Smooth muscle cell (in vitro differentiated cells): Measurements from ENCODE around the gene STK25. TPM values are rescaled to one million over a fixed set of nuclear protein-coding genes. Genes with fewer than 3 reads are reported as not detected.

ENCODE experiments used
- DNase-seq: peaks from one replicate; lab custom pipeline; 2025; ENCODE audit not compliant: unreplicated experiment; lab: John Stamatoyannopoulos, UW
- H2AFZ ChIP-seq: fragments of 200-600 bp; sonication (generic); 2 replicates; pipeline ENCODE4 v1.6.0; 2016; ENCODE audit warnings: antibody characterized with exemption, low read depth, mild to moderate bottlenecking
- H3F3A ChIP-seq: fragments of 200-600 bp; sonication (generic); 2 replicates; pipeline ENCODE4 v1.6.0; 2017; ENCODE audit warnings: antibody characterized with exemption, low read depth
- H3K27ac ChIP-seq: fragments of 200-600 bp; sonication (generic); 2 replicates; pipeline ENCODE4 v1.5.1; 2016; ENCODE audit warnings: low read depth, mild to moderate bottlenecking
- H3K27me3 ChIP-seq: fragments of 200-600 bp; sonication (generic); 2 replicates; pipeline ENCODE4 v1.6.1; 2016; ENCODE audit warnings: low read depth, mild to moderate bottlenecking
- H3K36me3 ChIP-seq: fragments of 200-600 bp; sonication (generic); 2 replicates; pipeline ENCODE4 v1.5.1; 2016; ENCODE audit warnings: low read depth
- H3K4me1 ChIP-seq: fragments of 200-600 bp; sonication (generic); 2 replicates; pipeline ENCODE4 v1.5.1; 2016; ENCODE audit warnings: low read depth
- H3K4me2 ChIP-seq: fragments of 200-600 bp; sonication (generic); 2 replicates; pipeline ENCODE4 v1.6.0; 2016; ENCODE audit warnings: mild to moderate bottlenecking
- H3K4me3 ChIP-seq: fragments of 200-600 bp; sonication (generic); 2 replicates; pipeline ENCODE4 v1.5.1; 2016; ENCODE audit warnings: mild to moderate bottlenecking
- H3K79me2 ChIP-seq: fragments of 200-600 bp; sonication (generic); 2 replicates; pipeline ENCODE4 v1.6.0; 2016; ENCODE audit warnings: low read depth, mild to moderate bottlenecking
- H3K9ac ChIP-seq: fragments of 200-600 bp; sonication (generic); 2 replicates; pipeline ENCODE4 v1.6.0; 2016; ENCODE audit warnings: low read depth
- H3K9me3 ChIP-seq: fragments of 200-600 bp; sonication (generic); replicated peaks from 2 replicates; pipeline ENCODE4 v1.5.1; 2016; ENCODE audit warnings: low read depth
- H4K20me1 ChIP-seq: fragments of 200-600 bp; sonication (generic); 2 replicates; pipeline ENCODE4 v1.6.0; 2016; ENCODE audit warnings: low read depth
- CTCF ChIP-seq: fragments of 200-600 bp; sonication (generic); IDR thresholded peaks from 2 replicates; pipeline ENCODE4 v1.5.1; 2017; ENCODE audit warnings: borderline replicate concordance, mild to moderate bottlenecking, antibody characterized with exemption; ENCODE audit not compliant: insufficient read depth, poor library complexity, severe bottlenecking
- WGBS: methylation state at CpG from one replicate; pipeline ENCODE4 v1.1.7; 2016; ENCODE audit warnings: low lambda C conversion rate; 5-methylcytosine and 5-hydroxymethylcytosine counted together
- polyA plus RNA-seq: library from polyadenylated mRNA; unstranded; fragments of >200 nt; fragmentation: Nextera tagmentation; extraction: Ambion mirVana; gene quantifications from 2 replicates; pipeline ENCODE4 v1.2.1, GENCODE V29; 2016
- total RNA-seq: library from RNA; depleted of rRNA; stranded (reverse); fragments of >200 nt; gene quantifications from 2 replicates; pipeline ENCODE4 v1.2.3, GENCODE V29; 2014

Gene STK25
- total and polyA plus RNA-seq, 2 experiments from 2014 or later: 200 to 212 TPM

- Histone ChIP-seq H4K20me1 (no peaks in the 10 kb centered on the region), H3K4me1 (no peaks in the 10 kb centered on the region), H3K9ac (no peak overlapping the region), H3K27me3 (no peaks in the 10 kb centered on the region), H2AFZ (no peak overlapping the region), H3F3A (no peaks in the 10 kb centered on the region), H3K27ac (no peak overlapping the region), H3K4me2 (no peak overlapping the region), H3K4me3 (no peak overlapping the region), H3K36me3 (no peaks in the 10 kb centered on the region), H3K79me2 (no peaks in the 10 kb centered on the region), H3K9me3 (no peaks in the 10 kb centered on the region)
- no peak for DNase-seq
- TF ChIP-seq CTCF: no peak
- whole genome bisulfite sequencing: 92% methylated on average over 3 of the region's 3 CpGs
Observed at GRCh38 chr2:241473399-241473798, 35.0 kb downstream of the STK25 start.

GRCh38 chr2:241469746-241470145, 38.6 kb downstream of the STK25 start:
- Histone ChIP-seq H4K20me1 (no peaks in the 10 kb centered on the region), H3K36me3 (no peaks in the 10 kb centered on the region), H3K27me3 (no peaks in the 10 kb centered on the region), H3K79me2 (no peaks in the 10 kb centered on the region), H3K9ac (no peak overlapping the region), H3K4me3 (no peak overlapping the region), H3K27ac (no peak overlapping the region), H3K4me2 (no peak overlapping the region), H2AFZ (no peak overlapping the region), H3K4me1 (no peaks in the 10 kb centered on the region), H3F3A (no peaks in the 10 kb centered on the region), H3K9me3 (no peaks in the 10 kb centered on the region)
- TF ChIP-seq CTCF: no peak
- WGBS: 92% methylated on average over 2 of the region's 2 CpGs
- DNase-seq: no peak

GRCh38 chr2:241468476-241468781, 40.0 kb downstream of the STK25 start:
- Histone ChIP-seq H3K9ac (no peak overlapping the region), H3K79me2 (no peaks in the 10 kb centered on the region), H3K36me3 (no peaks in the 10 kb centered on the region), H4K20me1 (no peaks in the 10 kb centered on the region), H3F3A (no peaks in the 10 kb centered on the region), H3K27ac (no peak overlapping the region), H2AFZ (no peak overlapping the region), H3K27me3 (no peaks in the 10 kb centered on the region), H3K4me3 (no peak overlapping the region), H3K9me3 (no peaks in the 10 kb centered on the region), H3K4me1 (no peaks in the 10 kb centered on the region), H3K4me2 (no peak overlapping the region)
- no peak for DNase-seq
- 91% methylated on average over 2 of the region's 2 CpGs for WGBS
- no peak for TF ChIP-seq CTCF

- 96% methylated on average over 23 of the region's 23 CpGs for WGBS
- Histone ChIP-seq H3K4me3 (no peak overlapping the region), H2AFZ (no peak overlapping the region), H4K20me1 (no peaks in the 10 kb centered on the region), H3K79me2 (no peaks in the 10 kb centered on the region), H3K9ac (no peak overlapping the region), H3K4me2 (no peak overlapping the region), H3K9me3 (no peaks in the 10 kb centered on the region), H3F3A (no peaks in the 10 kb centered on the region), H3K27ac (no peak overlapping the region), H3K4me1 (no peaks in the 10 kb centered on the region), H3K27me3 (no peaks in the 10 kb centered on the region), H3K36me3 (no peaks in the 10 kb centered on the region)
- no peak for TF ChIP-seq CTCF
- DNase-seq: no peak
Observed at GRCh38 chr2:241467777-241468475, 40.5 kb downstream of the STK25 start.
